ENCODE measurements around the gene IFI44.

The IFI44 gene

DNA sequence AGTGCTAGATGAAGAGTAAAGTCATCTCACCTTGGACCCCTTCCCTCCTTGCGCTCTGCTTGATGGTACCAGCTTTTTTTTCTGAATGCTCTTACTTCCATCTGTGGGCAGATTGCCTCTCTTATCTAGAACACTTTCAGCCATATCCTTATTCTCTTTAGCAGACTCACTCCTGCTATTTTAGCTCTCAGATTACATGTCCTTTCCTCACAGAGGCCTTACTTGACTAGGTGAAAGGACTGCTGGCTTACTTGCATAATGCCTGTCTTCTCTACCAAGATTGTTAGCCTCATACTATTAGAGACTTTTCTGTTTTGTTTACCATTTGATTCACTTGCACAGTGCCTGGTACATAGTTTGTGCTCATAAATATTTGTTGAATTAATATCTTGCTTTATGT is 9.3 kb downstream of the IFI44 start:
- DNase-seq: no peak

- DNase-seq: no peak
Measured at GRCh38 chr1:78663923-78664322, 14.3 kb downstream of the IFI44 start.

DNA sequence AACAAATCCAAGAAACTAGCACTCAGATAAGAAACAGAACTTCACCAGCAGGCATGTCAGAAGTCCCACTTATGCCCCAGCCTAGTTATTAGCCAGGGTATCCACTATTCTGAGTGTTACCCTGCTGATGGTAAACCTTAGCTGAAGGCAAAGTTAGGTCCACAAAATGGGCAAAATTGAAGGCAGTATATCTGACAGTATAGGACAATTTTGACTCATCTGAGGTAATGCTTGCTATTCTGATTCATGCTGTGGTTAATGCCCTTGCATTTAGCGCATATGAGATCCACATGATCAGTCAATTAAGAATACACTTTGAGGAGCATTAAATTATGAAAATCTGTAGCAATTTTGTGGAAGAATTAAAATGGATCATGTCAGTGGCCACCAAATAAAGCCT is 15.1 kb downstream of the IFI44 start:
- no peak for DNase-seq

DNA sequence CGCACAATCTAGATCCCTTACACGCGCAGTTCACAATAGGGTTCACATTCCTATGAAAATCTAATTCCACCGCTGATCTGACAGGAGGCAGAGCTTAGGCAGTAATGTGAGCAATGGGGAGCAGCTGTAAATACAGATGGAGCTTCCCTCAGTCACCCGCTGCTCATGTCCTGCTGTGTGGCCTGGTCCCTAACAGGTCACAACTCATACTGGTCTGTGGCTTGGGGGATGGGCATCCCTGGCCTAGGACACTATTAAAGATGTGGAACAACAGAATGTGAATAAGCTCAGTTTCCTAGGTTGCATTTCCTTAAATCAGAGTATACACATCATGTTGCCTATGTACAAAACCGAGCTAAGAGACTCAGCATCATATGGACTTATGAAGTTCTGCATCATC is 16.2 kb downstream of the IFI44 start:
- no peak for DNase-seq

DNA sequence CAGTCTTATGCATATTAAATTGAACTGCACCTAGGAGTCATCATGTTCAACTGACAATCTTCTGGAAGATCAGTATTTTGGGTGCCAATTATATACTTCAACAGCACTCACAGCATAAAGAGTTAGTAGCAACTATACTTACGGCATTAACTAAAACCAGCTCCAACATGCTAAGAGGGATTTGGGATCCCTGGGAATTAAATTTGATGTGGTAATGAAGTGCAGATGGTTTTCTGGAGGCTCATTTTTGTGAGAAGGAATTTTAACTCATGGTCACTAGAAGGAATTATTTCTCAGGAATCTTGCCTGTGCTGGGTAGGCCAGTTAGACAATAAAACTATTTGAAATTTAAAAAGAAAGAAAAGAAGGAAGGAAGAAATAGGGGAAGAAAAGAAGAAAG is 18.3 kb downstream of the IFI44 start:
- no peak for DNase-seq

DNA sequence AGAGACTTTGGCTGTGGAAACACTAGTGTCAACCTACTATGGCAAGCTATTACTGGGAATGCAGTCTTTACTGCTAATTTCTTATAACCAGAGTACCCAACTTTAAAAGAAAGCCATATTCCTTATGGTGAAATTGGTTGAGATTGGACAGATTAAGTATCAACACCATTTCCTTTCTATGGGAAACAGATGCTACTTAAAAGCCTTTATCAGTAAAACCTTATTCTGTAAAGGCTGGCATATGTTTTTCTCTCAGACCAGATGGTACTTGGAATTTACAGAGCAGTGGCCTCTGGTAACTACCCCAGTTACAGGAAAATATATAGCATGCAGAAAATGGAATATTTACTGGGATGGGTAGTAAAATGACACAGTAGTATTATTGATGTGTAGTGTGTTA is 18.8 kb downstream of the IFI44 start:
- no peak for DNase-seq

GRCh38 chr1:78672428-78672827 is 22.8 kb downstream of the IFI44 start:
- DNase-seq: no peak

GRCh38 chr1:78673120-78673519 is 23.5 kb downstream of the IFI44 start:
- DNase-seq: no peak

GRCh38 chr1:78676347-78676982 is 26.8 kb downstream of the IFI44 start:
- peak; percentile 65 for DNase-seq

- DNase-seq: no peak
Measured at GRCh38 chr1:78676993-78677392, 27.4 kb downstream of the IFI44 start.

DNA sequence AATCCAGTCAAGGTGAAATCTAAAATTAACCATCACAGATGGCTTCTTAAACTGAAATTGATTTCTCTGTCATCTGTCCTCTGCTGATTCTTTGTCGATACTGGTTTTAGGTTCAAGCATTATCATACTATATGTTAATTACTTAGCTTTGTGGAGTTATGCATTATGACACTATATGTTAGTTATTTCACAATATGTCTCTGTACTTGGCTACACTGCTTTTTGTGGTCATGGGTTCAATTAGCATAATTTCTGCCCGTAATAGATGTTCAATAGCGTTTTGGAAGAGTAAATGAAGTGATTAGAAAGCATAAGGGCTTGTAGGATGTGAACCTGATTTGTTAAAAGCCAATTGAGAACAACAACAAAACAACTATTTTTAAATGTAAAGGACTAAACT is 28.2 kb downstream of the IFI44 start:
- no peak for DNase-seq

DNA sequence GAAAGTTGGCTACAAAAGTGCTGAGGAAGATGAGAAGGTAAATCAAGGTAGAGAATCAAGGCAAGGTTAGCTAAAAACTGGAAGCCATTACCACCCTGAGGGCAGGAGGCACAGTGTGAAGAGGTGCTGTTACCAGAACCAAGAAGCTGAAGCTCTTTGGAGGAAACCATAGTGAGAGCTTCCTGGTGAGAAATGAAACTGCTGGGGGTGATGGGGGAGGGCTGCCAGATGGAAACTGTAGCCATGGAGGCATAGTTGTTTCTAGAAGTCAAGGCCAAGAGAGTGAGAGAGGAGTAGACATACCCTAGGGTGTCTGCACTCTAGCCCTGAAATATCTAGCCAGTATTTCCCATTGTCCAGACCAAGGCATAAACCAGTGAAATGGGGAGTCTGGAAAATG is 28.7 kb downstream of the IFI44 start:
- DNase-seq: no peak

DNA sequence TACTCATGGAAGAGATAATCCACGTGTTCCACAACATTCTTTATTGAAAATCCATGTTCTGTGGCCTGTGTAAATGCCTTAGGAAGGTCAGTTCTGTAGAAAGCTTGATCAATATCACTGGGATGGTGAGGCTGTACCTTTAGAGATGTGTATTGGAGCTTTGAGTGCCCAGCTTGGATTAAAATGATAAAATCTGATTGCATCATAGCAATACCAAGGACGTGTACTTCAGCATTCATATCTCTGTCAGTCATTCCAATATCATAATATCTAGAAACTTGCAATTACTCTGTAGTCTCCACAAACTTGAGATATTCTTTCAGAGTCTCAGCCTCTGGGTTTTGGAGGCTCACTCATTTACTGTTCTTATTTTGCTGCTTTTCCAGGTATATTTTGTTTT is 31.6 kb downstream of the IFI44 start:
- DNase-seq: no peak

DNA sequence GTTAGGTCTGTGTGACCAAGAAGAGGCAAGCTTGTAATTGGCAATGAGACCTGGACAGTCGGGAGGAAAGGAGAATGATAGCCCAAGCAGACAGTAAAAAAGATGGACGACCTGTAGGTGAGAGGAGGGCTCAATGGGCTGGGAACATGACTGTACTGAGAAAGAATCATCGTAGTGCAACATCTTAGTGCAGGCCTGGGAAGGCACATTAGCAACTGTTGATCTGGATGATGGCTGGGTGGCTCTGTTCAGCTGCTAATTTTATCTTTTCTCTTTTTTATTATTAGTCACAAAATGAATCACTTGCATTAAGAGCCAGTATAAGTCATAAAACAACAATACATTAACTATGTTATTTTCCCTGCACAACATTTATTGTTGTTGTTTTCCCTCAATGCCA is 32.9 kb downstream of the IFI44 start:
- no peak for DNase-seq

DNA sequence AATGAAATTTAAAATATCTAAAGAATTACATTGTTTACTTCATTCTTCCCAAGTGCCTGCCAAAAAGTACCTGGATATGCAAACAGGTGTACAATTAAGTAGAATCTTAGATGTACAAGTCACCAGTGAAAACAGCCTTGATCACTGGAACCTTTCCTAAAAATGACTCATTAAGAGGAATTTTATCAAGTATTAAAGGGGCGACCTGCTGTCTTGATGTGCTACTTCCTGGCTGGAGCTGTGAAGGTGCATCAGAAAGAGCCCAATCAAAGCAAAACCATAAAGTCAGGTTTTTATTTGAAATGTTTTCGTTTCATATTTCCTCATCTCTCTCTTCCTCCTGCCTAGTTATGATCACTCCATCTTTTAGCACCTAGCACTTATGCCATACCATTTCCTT is 33.4 kb downstream of the IFI44 start:
- no peak for DNase-seq

DNA sequence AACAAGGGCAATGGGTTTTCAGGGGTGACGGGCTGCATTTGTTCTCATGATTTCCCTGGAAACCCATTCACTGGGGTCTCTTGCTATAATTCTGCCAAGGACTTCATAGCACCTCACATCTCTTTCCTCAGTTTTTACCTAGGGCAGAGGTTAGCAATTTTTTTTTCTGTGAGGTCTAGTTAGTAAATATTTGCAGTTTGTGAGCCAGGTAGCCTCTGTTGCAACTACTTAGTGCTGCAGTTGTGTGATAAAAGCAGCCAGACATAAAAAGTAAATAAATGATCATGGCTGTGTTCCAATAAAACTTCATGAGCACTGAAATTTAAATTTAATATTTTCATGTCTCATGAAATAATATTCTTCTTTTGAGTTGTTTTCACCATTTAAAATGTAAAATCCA is 37.7 kb downstream of the IFI44 start:
- DNase-seq: no peak

DNA sequence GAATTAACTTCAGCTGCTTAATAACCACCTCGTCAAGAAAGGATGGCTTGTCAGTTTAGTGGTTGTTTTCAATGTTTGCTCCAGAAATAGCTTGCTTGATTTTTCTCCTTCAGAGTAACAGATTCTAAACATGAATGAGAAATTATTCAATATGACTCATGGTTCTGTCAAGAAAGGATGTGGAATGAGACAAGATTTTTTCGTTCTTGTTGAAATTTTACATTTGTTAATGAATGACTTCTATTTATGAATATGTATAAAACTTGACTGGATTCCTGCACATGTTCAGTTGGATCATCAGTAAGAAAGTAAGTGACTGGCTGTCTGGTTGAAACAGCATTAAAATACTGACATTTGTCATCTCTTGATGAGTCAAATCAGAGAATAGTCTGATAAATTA is 38.3 kb downstream of the IFI44 start:
- DNase-seq: peak; percentile 56

DNA sequence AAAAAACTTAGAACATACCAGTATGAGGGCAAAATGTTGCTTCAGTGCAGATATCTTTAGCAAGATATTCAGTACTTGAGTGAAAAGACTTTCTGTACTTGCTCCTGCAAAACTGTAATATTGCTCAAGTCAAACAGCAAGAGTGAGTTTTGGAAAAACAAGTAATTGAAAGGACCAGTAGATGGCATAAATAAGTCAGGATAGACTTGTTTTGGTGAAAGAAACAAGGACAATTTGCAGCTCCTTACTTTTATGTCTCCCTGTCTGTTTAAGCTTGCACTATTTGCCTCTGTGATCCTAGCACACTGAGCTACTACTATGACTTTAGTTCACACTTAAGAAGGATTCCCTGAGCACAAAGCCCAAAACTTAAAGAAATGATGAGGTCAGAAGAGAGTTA is 39.1 kb downstream of the IFI44 start:
- peak; percentile 50 for DNase-seq

GRCh38 chr1:78690516-78690915 is 40.9 kb downstream of the IFI44 start:
- no peak for DNase-seq

DNA sequence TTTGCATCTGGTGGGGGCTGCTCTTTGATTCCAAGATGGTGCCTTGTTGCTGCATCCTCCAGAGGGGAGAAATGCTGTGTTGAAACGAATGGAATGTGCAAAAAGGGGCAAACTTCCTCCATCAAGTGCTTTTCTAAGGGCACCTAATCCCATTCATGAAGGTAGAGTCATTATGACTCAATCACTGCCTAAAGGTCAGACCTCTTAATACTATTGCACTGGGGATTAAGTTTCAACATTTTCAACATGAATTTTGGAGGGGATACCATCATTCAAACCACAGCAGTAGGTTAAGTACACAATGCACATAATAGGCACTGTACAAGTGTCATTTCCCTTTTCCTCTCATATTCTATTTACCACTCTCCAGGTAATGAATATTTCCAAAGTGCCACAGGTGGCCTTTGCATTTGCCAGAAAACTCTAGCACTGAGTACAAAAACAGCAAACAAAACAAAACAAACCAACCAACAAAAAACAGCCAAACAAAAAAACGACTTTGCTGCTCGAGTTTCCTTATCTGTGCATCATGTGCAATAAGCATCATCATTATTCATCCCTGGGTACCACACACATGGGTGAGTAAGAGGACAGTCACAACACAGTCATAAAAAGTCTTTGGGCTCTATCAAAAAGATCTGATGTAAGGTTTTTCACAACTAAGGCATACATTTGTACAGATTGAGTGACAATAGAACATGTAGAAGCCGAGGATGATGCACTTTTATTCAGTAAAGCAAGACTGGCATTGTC is 42.5 kb downstream of the IFI44 start:
- DNase-seq: peak; percentile 57

- DNase-seq: no peak
Measured at GRCh38 chr1:78699813-78700212, 50.2 kb downstream of the IFI44 start.

DNA sequence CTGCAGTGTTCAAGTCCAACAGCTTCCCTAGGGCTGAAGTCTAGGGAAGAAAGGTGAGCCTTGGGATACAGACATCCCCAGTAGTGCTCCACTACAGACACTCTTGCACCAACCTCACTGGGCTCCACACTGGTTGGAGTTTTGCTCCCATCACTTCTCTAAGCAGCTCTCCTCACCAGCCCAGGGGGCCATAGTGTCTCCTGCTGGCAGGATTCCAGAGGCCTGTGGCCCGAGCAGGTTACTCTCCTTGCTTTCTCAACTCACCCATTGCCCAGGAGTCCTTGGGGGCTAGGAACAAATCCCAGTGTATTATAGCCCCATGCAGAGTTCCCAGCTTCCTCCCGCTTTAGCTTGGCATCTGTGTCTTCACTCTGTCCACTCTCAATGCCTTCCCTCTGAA is 52.8 kb downstream of the IFI44 start:
- DNase-seq: no peak

- DNase-seq: peak; percentile 37
Measured at GRCh38 chr1:78703806-78704205, 54.2 kb downstream of the IFI44 start.

DNA sequence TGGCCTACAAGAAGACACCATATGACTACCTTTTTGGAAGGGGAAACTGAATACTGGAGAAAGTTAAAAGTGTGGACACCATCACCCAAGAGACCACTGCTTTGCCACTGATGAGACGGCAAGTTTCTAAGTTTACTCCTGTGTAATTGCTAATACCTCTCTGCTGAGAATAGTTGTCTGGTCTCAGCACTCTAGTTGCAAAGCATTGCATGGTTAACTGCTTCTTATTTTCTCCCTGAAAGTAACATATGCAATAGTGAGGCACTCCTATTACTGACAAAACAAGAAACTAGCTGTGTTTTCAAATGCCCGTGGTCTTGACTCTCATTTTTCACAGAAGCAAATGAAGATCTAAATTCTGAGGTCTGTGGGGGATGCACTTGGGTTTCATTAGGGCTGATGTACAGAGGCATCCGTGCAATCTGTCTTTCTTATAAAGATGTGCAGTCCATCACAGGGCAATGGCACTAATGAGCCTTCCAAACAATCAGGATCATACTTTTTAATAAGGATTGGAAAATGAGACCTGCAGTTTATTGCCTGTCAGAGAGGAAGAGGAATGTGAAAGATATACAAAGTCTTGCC is 62.9 kb downstream of the IFI44 start:
- no peak for DNase-seq
